Neuron (in vitro differentiated cells): Measurements from ENCODE around the gene GNPTAB.
"Not testable (repeated sequence)": the region's sequence is repeated elsewhere in the genome, so short reads cannot be mapped to it uniquely, and the experiment has no call there.

Experiments
- H2AFZ ChIP-seq: one replicate; pipeline ENCODE4 v1.6.1; 2013; ENCODE audit warnings: low read depth, mild to moderate bottlenecking, inconsistent platforms, low read length, moderate library complexity
- H3K27me3 ChIP-seq: one replicate; pipeline ENCODE4 v1.6.1; 2013; ENCODE audit warnings: low read length; ENCODE audit not compliant: insufficient read depth
- H3K36me3 ChIP-seq: one replicate; pipeline ENCODE4 v1.6.1; 2013; ENCODE audit warnings: low read length; ENCODE audit not compliant: insufficient read depth
- H3K4me1 ChIP-seq: one replicate; pipeline ENCODE4 v1.6.1; 2013; ENCODE audit warnings: low read length; ENCODE audit not compliant: insufficient read depth
- H3K4me3 ChIP-seq: 2 replicates; pipeline ENCODE4 v1.5.1; 2013; ENCODE audit warnings: mild to moderate bottlenecking, low read length, moderate library complexity
- H3K9me3 ChIP-seq: one replicate; pipeline ENCODE4 v1.6.1; 2013; ENCODE audit warnings: low read length

GNPTAB gene

DNA sequence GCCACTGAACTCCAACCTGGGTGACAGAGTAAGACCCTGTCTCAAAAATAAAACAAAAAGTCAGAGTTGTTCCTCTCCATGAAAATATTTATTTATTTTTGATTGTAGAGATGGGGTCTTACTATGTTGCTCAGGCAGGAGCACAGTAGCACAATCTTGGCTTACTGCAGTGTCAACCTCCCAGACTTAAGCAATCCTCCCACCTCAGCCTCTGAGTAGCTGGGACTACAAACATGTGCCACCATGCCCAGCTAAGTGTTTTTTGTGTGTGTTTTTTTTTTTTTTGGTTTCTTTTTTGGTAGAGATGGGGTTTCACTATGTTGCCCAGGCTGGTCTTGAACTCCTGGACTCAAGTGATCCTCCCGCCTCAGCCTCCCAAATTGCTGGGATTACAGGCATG lies 18.0 kb downstream of the GNPTAB start:
- not testable (repeated sequence) for H2AFZ ChIP-seq, H3K4me1 ChIP-seq, H3K4me3 ChIP-seq, H3K9me3 ChIP-seq, H3K27me3 ChIP-seq, H3K36me3 ChIP-seq

DNA sequence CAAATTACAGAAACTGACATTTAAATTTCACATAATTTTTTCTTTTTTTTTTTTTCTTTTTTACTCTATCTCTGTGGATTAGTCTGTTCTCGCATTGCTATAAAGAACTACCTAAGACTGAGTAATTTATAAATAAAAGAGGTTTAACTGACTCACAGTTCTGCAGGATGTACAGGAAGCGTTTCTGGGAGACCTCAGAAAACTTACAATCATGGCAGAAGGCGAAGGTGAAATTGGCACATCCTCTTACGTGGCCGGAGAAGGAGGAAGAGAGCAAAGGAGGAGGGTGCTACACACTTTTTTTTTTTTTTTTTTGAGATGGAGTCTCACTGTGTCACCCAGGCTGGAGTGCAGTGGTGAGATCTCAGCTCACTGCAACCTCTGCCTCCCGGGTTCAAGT lies 19.4 kb downstream of the GNPTAB start:
- not testable (repeated sequence) for H3K27me3 ChIP-seq, H3K9me3 ChIP-seq

DNA sequence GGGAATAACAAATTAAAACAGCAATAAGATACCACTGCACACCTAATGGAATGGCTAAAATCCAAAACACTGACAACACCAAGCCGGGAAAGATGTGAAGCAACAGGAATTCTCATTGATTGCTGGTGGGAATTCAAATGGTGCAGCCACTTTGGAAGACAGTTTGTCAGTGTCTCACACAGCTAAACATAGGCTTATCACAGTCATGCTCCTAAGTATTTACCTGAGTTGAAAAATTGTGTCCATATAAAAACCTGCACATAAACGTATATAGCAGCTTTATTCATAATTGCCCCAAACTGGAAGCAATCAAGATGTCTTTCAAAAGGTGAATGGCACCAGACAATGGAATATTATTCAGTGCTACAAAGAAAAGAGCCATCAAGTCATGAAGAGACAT lies 21.6 kb downstream of the GNPTAB start:
- Histone ChIP-seq H3K27me3 (no peaks in the 10 kb centered on the region), H3K9me3 (no peaks in the 10 kb centered on the region)

More for the DNA sequence above, 19.4 kb downstream of the GNPTAB start:
- not testable (repeated sequence) for H3K4me1 ChIP-seq, H2AFZ ChIP-seq, H3K36me3 ChIP-seq, H3K4me3 ChIP-seq

DNA sequence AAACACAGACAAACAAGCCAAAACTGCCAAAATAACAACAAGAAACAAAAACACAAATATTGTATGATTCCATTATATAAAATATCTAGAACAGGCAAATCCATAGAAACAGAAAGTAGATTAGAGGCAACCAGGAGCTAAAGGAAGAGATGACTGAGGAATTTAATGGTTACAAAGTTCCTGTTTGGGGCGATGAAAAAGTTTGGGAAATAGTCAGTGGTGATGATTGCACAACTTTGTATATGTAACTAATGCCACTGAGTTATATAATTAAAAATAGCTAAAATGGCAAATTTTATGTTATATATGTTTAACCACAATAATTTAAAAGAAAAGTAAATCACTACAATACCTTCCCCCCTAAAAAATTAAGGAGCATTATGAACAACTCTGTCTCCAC lies 24.5 kb downstream of the GNPTAB start:
- Histone ChIP-seq H3K4me1 (no peaks in the 10 kb centered on the region), H2AFZ (no peak overlapping the region), H3K4me3 (no peak overlapping the region), H3K9me3 (no peaks in the 10 kb centered on the region), H3K36me3 (no peaks in the 10 kb centered on the region), H3K27me3 (no peaks in the 10 kb centered on the region)

More for the DNA sequence above, 21.6 kb downstream of the GNPTAB start:
- Histone ChIP-seq H3K4me1 (no peaks in the 10 kb centered on the region), H2AFZ (no peak overlapping the region), H3K4me3 (no peak overlapping the region), H3K36me3 (no peaks in the 10 kb centered on the region)

DNA sequence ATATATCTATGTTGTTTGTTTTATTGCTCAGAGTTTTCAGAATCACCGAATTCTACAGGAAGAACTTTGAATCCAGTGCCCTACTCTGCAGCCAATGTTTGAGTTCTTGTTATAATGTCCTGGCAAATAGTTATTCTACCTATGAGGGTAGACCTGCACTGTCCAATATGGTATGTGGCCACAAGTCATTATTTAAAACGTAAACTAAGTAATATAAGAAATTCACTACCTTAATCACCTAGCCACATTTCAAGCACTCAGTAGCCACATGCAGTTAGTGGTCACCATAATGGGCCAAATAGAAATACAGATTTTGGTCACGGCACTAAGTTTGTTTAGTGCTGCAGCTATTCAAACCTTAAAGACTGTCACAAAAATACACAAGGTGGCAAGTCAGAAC lies 26.4 kb downstream of the GNPTAB start:
- no peaks in the 10 kb centered on the region for H3K9me3 ChIP-seq
- no peak overlapping the region for H2AFZ ChIP-seq
- no peak overlapping the region for H3K4me3 ChIP-seq
- H3K27me3 ChIP-seq: no peaks in the 10 kb centered on the region
- H3K4me1 ChIP-seq: no peaks in the 10 kb centered on the region
- no peaks in the 10 kb centered on the region for H3K36me3 ChIP-seq

DNA sequence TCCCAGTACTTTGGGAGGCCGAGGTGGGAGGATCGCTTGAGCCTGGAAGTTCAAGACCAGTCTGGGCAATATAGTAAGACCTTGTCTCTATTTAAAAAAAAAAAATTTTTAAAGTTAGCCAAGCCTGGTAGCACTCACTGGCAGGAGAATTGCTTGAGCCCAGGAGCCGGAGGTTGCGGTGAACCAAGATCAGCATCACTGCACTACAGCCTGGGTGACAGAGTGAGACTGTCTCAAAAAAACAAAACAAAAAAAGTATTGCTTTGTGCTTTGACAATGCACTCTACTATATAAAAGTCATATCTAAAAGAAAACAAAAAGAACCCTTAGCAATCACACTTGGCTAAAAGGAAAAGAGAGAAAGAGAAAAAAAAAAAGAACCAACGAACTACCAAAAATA lies 26.8 kb downstream of the GNPTAB start:
- Histone ChIP-seq H2AFZ (no peak overlapping the region), H3K9me3 (no peaks in the 10 kb centered on the region), H3K4me1 (no peaks in the 10 kb centered on the region), H3K36me3 (no peaks in the 10 kb centered on the region), H3K4me3 (no peak overlapping the region), H3K27me3 (no peaks in the 10 kb centered on the region)

DNA sequence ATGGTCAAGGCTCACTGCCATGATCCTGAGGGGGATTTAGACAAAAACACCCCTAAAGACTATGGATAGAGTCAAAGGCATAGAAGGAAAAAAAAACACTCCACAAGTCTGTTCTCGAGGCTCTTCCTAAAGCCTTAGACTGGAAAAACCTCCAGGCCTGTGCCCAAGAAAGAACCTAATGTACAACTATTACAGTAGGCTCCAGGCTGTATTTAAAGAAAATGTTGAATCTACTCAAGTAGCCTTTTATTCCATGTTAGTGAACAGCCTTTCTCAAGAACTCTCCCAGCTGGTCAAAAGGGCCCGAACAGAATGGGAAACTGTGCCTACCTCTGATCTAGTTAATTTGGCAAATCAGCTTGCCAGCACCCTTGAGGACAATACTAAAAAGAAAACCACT lies 28.3 kb downstream of the GNPTAB start:
- H3K4me1 ChIP-seq: no peaks in the 10 kb centered on the region
- H3K4me3 ChIP-seq: no peak overlapping the region
- H3K27me3 ChIP-seq: no peaks in the 10 kb centered on the region
- no peaks in the 10 kb centered on the region for H3K36me3 ChIP-seq
- H2AFZ ChIP-seq: no peak overlapping the region
- H3K9me3 ChIP-seq: no peaks in the 10 kb centered on the region

DNA sequence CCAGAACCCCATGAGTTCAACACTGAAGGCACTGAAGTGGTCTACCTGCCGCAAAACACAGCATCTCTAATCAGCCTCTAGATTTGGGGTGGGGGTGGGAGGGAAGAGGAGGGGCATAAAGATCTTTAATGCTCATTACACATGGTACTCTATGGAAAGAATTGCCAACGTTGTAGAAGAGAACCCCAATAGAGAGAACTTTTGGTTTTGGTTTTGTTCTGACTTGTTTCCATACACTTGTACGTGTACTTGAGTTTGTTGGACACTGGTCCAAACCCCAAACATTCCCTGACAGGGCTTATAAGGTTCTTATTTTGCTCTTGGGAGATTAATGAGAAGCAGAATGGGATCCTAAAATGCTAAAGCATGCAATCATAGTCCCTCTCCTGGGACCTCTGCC lies 31.0 kb downstream of the GNPTAB start:
- H3K9me3 ChIP-seq: no peaks in the 10 kb centered on the region
- H3K27me3 ChIP-seq: no peaks in the 10 kb centered on the region
- no peak overlapping the region for H2AFZ ChIP-seq
- H3K4me1 ChIP-seq: no peaks in the 10 kb centered on the region
- H3K4me3 ChIP-seq: no peak overlapping the region
- no peaks in the 10 kb centered on the region for H3K36me3 ChIP-seq

DNA sequence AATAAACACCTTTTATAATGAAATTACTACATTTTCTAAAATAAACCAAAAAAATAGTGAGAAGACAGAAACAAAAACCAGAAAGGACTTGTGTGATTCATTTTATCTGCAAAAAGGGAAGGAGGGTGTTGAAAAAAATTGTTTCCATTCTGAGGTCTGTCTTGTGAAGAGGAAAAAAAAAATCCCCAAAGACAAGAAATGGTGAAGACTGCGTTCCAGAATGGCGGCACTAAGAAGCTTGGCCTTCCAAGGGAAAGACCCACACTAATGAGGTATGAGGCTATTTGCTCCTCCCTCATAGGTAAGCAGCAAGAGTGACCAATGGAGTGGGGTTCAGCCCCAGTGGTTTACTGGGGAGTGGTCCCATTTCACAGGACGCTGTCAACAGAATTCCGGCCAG lies 35.0 kb downstream of the GNPTAB start:
- no peaks in the 10 kb centered on the region for H3K36me3 ChIP-seq
- no peak overlapping the region for H2AFZ ChIP-seq
- no peaks in the 10 kb centered on the region for H3K9me3 ChIP-seq

DNA sequence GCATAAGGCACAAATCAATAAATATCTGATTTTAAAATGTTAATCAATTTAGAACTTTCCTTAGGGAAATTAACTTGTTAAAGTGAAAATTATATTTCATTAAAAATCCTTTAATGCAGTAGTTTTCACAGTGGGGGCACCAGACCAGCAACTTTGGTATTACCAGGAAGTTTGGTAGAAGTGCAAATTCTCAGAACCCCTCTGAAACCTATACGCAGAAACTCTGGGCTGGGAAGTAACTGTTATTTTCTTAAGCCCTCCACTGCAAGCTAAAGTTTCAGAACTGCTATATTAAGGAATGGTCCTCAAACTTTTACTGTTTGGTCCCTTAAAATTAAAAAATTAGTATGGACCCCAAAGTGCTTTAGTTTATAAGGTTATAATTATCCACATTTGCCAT lies 35.7 kb downstream of the GNPTAB start:
- Histone ChIP-seq H3K36me3 (no peaks in the 10 kb centered on the region), H3K27me3 (no peaks in the 10 kb centered on the region), H2AFZ (no peak overlapping the region), H3K4me1 (no peaks in the 10 kb centered on the region), H3K9me3 (no peaks in the 10 kb centered on the region), H3K4me3 (no peak overlapping the region)

More for the DNA sequence above, 35.0 kb downstream of the GNPTAB start:
- Histone ChIP-seq H3K4me3 (no peak overlapping the region), H3K27me3 (no peaks in the 10 kb centered on the region), H3K4me1 (no peaks in the 10 kb centered on the region)

DNA sequence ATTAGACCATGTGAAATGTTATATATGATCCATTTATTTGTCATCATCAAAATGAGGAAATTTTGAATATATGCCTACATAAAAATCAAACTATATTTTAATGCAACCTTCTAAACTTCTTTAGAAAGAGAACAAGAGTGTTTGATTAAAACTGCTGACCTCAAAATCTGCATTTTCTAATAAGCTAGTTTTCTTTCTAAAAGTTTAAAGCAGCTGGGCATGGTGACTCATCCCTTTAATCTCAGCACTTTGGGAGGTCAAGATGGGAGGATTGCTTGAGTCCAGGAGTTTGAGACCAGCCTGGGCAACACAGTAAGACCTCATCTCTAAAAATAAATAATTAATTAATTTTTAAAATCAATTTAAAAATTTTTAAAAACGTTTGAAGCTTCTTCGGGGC lies 36.2 kb downstream of the GNPTAB start:
- no peaks in the 10 kb centered on the region for H3K4me1 ChIP-seq

DNA sequence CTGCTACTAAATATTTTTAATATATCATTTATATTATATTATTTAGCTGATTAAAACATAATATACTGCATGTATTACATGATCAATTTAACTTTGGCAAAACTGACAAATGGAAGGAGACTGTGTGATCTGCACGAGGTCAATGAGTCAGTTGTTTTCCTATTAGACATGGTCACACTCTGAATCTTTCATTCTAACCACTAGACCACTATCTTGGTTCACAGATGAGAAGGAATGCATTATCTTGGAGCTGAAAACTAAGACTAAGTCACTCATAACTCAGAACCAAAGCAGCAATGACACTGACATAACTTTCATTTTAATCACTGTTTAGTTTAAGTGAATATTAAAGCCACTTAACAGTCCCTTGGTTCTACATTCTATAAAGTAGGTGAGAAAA lies 37.4 kb downstream of the GNPTAB start:
- Histone ChIP-seq H2AFZ (no peak overlapping the region), H3K36me3 (peaks cover 4% of the 10 kb centered on the region), H3K4me1 (no peaks in the 10 kb centered on the region), H3K9me3 (no peaks in the 10 kb centered on the region), H3K4me3 (no peak overlapping the region), H3K27me3 (no peaks in the 10 kb centered on the region)

More for the DNA sequence above, 36.2 kb downstream of the GNPTAB start:
- Histone ChIP-seq H3K9me3 (no peaks in the 10 kb centered on the region), H3K4me3 (no peak overlapping the region), H2AFZ (no peak overlapping the region), H3K36me3 (no peaks in the 10 kb centered on the region), H3K27me3 (no peaks in the 10 kb centered on the region)

DNA sequence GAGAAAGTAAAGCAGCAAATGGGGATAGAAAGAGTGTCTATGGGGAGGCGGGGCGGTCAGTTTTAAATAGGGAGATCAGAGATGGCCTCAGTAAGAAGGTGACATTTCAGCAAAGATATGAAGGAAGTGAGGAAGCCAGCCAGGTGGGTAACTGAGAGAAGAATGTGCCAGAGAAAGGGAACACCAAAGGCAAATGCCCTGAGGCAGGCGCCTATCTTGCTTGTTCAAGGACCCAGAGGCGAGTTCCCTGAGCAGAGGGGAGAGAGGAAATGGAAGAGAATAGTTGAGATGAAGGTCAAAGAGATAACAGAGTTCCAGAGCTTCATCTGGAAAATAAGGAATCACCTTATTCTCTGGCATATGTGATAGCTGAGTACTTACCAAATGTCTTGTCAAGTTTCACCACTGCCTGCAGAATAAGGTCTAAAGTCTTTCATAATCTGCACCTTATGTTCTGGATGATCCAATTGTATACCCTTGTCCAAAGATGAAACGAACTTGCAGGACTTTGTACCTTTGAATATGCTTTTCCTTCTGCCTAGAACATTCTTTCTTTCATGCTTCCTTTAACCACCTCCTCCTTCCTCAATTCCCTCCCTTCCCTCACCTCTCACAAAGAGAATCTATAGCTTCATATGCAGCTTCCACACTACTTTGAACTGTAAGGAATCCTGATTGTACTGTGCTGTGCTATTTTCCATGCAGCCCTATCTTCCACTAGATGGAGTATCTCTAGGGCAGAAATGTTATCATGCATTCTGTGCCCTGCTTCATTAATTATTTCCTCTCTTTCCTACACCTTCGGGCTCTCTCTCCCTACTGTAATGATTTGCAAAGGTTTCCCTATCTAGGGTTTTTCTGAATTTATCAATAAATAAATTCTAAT lies 38.5 kb downstream of the GNPTAB start:
- H2AFZ ChIP-seq: no peak overlapping the region
- no peaks in the 10 kb centered on the region for H3K27me3 ChIP-seq
- H3K4me3 ChIP-seq: no peak overlapping the region
- no peaks in the 10 kb centered on the region for H3K4me1 ChIP-seq
- H3K36me3 ChIP-seq: peaks cover 4% of the 10 kb centered on the region
- H3K9me3 ChIP-seq: no peaks in the 10 kb centered on the region

DNA sequence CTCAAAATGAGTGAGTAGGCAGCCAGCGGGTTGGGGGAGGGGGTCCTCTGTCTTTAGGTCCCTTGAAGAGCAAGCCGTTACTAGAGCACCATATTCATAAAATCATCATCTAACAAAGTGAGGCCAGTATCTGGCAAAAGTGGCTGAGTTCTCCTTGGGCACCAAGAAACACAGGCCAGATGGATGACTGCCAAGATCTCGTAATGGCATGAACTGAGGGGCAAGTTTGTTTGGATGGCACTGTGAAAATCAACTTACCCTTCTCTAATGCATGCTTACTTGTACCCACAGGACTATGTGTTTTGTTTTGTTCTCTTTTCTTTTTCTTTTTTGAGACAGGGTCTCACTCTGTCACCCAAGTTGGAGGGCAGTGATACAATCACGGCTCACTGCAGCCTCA lies 41.6 kb downstream of the GNPTAB start:
- Histone ChIP-seq H3K9me3 (no peaks in the 10 kb centered on the region), H3K4me3 (no peak overlapping the region), H3K36me3 (peaks cover 4% of the 10 kb centered on the region)

More for the DNA sequence above, 41.6 kb downstream of the GNPTAB start:
- no peaks in the 10 kb centered on the region for H3K27me3 ChIP-seq
- H2AFZ ChIP-seq: no peak overlapping the region
- no peaks in the 10 kb centered on the region for H3K4me1 ChIP-seq
